CD4-positive, alpha-beta T cell treated with Interleukin-6 for 4 hours (primary cell): ENCODE results near the gene SSX3.
"Not testable (repeated sequence)": the region's sequence is repeated elsewhere in the genome, so short reads cannot be mapped to it uniquely, and the experiment has no call there.

Source experiments
- DNase-seq: peaks from one replicate; pipeline ENCODE4 v3.0.0-alpha.2; 2020; ENCODE audit warnings: mixed read lengths

SSX3 gene

DNA sequence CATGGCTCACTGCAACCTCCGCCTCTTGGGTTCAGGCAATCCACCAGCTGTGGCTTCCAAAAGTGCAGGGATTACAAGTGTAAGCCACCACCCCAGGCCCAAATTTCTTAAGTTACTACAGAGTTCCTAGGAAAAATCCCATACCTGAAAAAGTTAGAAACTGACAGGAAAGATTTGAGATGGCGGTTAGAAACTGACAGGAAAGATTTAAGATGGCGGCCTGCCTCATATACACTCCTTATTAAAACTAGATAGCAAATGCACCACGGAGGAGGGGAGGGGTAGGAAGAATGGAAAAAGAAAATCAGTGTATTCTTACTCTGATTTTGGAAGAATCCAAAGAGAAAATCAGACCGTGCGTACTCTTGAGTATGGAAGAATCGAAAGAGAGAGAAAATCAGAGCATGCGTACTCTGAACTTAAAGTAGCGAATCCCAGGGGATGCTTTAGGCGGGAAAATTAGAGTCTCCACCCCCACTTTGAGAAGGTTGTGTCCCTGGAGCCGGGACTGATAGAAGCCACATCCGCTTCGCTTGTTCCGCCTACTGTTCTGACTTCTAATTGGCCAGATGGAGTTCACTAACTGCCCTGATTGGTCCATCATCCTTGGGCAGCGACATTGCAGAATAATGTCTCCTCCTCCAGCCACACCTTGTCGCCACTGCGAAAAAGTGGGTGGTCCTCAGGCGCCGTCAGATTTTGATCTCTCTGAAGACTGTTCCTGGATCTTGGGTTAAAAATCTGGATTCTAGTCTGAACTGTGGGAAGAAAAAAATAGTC is at the start of gene SSX3:
TSS of gene SSX3 (minus strand) at position 389 of the 780 bp plus-strand sequence. CDS start 1,454 bp downstream, outside the sequence.
- DNase-seq, result not testable (repeated sequence)

DNA sequence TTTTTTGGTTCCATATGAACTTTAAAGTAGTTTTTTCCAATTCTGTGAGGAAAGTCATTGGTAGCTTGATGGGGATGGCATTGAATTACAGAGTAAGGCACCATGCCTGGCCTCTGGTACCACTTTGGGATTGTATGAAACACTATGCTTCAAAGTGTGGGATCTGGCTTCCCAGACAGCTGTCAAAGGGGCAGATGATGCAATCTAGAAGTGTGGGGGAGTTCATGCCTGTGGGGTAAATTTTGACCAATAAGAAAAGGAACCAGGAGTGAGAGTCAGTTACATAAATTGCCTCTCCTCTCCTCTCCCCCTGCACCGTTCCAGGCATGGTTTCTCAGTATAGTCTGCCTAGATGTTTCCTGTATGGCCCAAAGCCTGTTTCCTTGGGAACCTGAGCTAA is 41.3 kb upstream of the SSX3 start:
- not testable (repeated sequence) for DNase-seq

GRCh38 chrX:48396931-48397330 is 40.4 kb upstream of the SSX3 start:
- DNase-seq, result not testable (repeated sequence)

DNA sequence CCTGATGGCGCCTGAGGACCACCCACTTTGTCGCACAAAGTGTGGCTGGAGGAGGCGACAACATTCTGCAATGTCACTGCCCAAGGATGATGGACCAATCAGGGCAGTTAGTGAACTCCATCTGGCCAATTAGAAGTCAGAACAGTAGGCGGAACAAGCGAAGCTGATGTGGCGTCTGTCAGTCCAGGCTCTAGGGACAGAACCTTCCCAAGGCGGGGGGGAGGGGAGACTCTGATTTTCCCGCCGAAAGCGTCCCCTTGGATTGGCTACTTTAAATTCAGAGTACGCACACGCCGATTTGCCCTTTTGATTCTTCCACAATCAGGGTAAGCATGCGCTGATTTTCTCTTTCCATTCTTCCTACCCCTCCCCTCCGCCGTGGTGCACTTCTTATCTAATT is 26.7 kb upstream of the SSX3 start, which contains the start of gene SSX4:
TSS of gene SSX4 (plus strand) at position 301 of the 400 bp plus-strand sequence. CDS start 515 bp downstream, outside the sequence.
- DNase-seq, result not testable (repeated sequence)

DNA sequence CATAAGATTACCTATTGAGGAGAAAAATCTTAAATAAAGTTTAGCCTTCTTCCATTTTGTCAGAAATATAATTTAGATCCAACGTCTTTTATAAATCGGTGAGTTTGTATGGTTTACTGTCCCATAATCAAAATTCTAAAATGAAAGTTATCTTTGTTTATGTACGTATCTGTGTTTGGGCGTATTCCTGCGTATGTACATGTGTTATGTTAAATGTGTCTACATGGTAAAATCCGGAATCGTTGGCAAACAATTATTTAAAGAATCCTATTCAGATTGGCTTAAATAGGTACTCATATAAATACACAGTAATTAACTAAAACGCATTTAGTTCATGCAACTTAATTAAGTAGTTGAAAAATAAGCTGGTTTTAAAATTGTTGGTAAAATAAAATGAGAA is 13.9 kb upstream of the SSX3 start:
- DNase-seq, result not testable (repeated sequence)

DNA sequence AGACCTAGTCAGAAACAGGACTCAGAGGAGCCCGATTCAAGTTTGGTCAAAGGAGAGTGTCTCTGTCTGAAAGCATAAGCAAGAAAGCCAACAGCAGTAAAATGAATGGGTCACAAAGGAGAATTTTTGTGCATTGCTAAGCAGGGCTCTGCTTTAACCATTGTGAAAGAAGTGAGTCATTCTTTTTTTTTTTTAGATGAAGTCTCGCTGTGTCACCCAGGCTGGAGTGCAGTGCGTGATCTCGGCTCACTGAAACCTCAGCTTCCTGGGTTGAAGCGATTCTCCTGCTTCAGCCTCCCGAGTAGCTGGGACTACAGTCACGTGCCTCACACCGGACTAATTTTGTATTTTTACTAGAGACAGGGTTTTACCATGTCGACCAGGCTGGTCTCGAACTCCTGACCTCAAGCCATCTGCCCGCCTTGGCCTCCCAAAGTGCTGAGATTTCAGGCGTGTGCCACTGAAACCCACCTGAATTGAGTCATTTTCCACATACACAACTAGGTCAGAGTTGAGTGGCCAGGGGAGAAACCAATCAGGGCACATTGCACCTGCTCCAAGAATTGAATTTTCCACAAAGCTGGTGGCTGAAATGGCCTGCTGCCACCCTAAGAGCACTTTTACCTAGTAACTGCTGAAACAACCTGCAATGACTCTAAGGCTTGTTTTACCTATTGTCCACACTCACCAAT is 11.4 kb upstream of the SSX3 start:
- DNase-seq, result not testable (repeated sequence)

DNA sequence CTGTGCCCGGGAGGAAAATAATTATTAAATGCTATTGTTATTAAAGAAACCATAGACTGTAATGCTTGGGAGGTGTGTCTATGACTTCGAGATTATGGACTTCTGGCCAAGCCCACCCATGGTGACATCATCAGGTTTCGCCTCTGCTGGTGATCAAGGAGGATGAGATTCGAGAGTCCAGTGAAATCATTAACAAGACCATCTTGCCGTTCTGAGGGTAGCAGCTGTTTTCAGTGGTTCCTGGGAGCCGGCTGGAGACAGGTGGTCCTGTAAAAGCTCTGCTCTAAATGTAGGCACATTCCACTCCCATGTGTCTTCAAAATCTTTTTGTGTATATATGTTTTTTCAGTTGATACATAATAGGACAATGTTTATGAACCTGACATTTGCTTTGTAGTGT is 2.8 kb upstream of the SSX3 start:
- not testable (repeated sequence) for DNase-seq

DNA sequence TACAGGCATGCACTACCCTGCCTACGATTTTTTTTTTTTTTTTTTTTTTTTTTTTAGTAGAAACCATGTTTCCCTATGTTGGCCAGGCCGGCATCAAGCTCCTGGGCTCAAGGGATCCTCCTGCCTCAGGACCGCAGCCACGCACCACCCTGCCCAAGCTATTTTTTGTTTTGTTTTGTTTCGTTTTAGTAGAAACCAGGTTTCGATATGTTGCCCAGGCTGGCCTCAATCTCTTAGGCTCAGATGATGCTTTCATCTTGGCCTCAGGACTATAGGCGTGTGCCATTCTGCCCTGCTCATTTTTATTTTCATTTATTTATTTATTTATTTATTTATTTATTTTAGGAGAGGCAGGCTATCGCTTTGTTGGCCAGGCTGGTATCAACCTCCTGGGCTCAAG is 1.2 kb upstream of the SSX3 start:
- no peak for DNase-seq

DNA sequence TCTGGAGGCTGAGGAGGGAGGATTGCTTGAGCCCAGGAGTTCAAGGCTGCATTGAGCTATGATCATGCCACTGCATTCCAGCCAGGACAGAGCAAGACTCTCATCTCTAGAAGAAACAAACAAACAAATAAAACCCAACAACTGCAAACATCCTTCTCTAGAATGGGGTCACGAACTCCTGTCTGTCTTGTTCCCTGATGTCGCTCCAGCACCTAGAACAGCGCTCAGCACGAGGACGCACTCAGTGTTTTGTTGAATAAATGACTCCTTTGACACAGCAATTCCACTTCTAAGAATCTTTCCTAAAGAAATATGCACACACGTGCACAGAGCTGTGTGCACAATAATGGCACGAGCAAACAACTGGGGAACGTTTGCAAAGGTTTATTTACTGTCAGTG is 10.4 kb downstream of the SSX3 start:
- not testable (repeated sequence) for DNase-seq

- not testable (repeated sequence) for DNase-seq
Measured at GRCh38 chrX:48313996-48314395, 42.5 kb downstream of the SSX3 start.

- DNase-seq, result no peak
Measured at GRCh38 chrX:48306175-48306574, 50.3 kb downstream of the SSX3 start.
